22Rv1 (cell line): ENCODE results near the gene BAIAP2L1.

ENCODE experiments used
- H3K27ac ChIP-seq: fragments of 450-650 bp; 2 replicates; pipeline ENCODE4 v1.5.1; 2017
- ZFX ChIP-seq: fragments of 450-650 bp; IDR thresholded peaks from 2 replicates; pipeline ENCODE4 v1.6.1; 2017; ENCODE audit warnings: antibody characterized with exemption, borderline replicate concordance
- TF ChIP-seq, protein P1 (sequence below): fragments of 450-650 bp; IDR thresholded peaks from 2 replicates; pipeline ENCODE4 v1.5.1; 2017; ENCODE audit warnings: mild to moderate bottlenecking

Gene BAIAP2L1

DNA sequence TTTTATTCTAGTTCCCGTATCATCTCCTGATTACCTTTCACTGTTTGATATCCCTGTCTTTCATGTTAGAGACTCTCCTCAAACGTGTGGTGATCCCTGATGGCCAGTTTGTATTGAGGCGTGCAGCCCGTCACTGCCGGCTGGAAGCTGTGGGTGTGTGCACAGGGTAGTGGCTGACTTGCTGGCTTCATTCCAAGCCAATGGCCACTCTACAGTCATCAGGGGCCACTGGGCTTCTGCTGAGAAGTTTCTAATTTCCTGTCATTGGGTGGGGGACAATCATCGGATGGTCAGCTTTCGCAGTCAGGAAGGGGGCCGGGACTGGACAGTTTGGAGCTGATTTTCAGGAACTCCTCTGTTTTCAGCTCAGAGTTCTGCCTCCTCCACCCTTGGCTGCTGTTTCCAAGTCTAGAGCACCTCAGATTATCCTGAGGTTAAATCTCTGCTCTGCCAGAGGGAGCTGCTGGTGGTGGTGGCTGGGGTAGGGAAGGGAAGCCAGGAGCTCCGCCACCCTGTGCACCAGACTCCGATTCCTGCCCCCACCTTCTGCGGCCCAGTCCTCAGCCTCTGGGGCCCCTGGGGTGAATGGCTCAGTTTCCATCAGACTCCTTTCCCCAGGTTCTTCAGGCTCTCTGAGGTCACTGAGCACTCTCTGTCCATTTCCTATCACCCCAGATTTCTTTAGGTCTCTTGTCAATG, 34.9 kb downstream of the BAIAP2L1 start:
- no peak overlapping the region for H3K27ac ChIP-seq
- no peak for TF ChIP-seq ZFX
- TF ChIP-seq, protein P1, sequence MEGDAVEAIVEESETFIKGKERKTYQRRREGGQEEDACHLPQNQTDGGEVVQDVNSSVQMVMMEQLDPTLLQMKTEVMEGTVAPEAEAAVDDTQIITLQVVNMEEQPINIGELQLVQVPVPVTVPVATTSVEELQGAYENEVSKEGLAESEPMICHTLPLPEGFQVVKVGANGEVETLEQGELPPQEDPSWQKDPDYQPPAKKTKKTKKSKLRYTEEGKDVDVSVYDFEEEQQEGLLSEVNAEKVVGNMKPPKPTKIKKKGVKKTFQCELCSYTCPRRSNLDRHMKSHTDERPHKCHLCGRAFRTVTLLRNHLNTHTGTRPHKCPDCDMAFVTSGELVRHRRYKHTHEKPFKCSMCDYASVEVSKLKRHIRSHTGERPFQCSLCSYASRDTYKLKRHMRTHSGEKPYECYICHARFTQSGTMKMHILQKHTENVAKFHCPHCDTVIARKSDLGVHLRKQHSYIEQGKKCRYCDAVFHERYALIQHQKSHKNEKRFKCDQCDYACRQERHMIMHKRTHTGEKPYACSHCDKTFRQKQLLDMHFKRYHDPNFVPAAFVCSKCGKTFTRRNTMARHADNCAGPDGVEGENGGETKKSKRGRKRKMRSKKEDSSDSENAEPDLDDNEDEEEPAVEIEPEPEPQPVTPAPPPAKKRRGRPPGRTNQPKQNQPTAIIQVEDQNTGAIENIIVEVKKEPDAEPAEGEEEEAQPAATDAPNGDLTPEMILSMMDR: no peak

DNA sequence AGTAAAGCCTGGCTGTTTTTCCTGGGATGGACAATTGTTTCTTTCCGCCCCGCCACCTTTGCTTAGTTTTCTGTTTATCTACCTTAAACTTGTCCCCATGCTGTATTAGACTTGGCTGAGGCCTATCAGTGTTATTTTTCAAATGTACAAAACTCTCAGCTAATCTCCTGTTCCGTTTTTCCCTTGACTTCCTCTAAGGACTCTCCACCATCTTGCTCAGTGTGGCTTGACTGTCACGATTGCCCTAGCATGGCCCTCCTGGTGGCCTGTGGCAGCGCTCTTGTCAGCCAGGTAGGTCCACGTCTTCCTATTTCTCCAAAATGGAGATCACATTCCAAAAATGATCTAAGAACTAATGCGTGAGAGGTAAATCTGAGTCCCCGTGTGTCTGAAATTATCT, 36.7 kb downstream of the BAIAP2L1 start:
- H3K27ac ChIP-seq: no peak overlapping the region
- no peak for TF ChIP-seq ZFX
- TF ChIP-seq, protein P1: no peak

DNA sequence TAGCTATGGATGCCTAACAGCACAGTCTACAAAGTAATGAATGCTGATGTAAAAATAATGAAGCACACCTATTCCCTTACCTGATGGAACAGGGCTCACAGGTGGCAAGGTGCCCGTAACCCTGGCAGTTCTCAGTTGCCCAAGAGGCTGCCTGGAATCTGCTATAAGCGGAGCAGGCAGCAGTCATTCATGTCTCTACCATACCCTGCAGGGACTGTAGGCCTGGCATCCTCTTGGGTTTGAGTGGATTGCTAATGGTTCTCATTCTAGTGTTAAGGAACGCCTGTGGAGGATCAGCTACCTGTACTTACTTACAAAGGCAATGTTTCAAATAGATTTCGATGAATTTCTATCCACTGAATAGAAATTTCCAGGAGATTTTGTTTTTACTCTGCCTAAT, 38.4 kb downstream of the BAIAP2L1 start:
- no peak overlapping the region for H3K27ac ChIP-seq
- TF ChIP-seq, protein P1: no peak
- TF ChIP-seq ZFX: no peak

DNA sequence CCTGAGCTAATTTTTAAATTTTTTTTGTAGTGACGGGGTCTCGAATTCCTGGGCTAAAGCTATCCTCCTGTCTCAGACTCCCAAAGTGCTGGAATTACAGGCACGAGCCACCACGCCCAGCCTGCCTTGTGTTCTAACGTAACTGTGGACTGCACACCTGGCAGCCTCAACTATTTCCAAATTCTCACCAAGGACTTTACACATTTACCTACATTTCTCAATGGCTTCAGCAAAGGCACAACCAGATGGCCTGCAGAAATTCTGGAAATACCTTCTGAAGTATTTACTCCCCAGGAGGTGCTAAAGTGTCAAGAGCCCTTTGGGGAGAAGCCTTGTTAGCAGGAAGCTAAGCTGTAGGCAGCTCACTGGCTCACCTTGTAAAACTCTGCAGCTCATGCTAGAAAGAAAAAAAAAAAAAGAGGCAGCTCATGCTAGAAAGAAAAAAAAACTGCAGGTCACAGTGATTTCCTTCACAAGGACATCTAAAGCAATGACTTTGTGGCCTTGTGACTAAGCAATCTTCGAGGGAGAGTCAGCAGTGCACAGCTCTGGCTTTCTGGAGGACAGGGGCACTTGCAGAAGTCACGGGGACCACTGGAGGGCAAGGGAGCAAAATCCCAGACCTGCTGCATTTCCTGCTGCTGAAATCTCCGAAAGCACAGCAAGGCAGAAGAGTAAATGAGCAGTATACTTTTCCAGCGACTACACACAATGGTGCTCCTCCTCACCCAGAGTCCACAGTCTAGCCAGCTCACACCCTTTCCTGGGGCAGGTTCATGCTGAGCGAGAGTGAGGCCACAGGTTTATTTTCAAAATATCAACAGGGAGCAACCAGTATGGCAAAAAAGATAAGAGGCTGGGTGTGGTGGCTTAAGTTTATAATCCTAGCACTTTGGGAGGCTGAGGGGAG, 40.4 kb downstream of the BAIAP2L1 start:
- H3K27ac ChIP-seq: no peak overlapping the region
- TF ChIP-seq, protein P1: no peak
- no peak for TF ChIP-seq ZFX

DNA sequence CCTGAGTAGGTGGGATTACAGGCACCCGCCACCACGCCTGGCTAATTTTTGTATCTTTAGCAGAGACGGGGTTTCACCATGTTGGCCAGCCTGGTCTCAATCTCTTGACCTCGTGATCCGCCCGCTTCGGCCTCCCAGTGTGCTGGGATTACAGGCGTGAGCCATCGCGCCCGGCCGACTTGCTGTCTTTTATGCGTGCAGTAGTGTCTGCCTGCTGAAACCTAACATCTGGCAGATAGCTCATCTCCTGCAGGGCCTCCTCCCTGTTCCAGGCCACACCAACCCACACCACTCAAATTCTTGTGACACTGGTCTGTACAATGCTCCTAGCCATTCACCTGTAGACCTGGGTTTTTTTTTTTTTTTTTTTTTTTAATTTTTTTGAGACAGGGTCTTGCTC, 41.5 kb downstream of the BAIAP2L1 start:
- H3K27ac ChIP-seq: no peak overlapping the region
- no peak for TF ChIP-seq ZFX
- TF ChIP-seq, protein P1: no peak

DNA sequence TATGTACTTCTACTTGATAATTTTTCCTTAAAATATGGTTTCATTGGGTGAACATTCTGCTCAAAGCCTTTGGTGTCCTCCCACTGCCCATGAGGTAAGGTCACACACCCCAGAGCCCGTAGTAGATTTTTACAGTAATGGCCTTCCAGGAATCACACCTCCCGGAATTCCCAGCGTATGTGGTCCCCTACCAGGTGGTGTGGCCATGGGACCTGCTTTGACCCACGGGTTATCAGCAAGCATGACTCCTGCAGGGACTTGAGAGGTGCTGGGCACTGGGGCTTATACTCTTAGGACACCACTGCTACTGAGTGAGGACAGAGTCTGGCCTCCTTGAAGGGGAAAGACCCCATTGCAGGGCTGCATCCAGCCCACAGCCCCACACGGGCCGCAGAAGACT, 42.2 kb downstream of the BAIAP2L1 start:
- H3K27ac ChIP-seq: no peak overlapping the region
- TF ChIP-seq, protein P1: no peak
- no peak for TF ChIP-seq ZFX

DNA sequence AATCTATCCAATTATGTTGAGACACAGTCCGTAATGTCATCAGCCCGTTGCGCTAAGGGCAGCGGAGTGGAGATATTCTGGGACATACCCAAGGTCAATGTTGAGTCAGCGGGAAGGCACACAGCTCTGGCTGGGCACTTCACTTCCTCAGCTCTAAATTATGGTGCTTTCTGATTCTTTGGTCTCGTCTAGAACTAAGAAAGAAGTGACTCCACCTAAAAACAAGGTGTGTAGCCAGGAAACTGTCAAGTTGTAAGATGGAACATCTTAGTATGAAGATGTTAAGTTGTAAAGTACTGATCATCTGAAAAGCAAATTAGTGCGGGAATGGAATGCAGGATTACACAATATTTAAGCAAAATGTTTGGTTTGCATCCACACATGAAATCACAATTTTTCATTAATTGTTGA, 43.1 kb downstream of the BAIAP2L1 start:
- TF ChIP-seq ZFX: no peak
- TF ChIP-seq, protein P1: no peak
- no peak overlapping the region for H3K27ac ChIP-seq
